GM23338 (cell line): Measurements from ENCODE around the gene DOLK. TPM values are rescaled to one million over a fixed set of nuclear protein-coding genes. Genes with fewer than 3 reads are reported as not detected.

Experiments
- ATAC-seq: fragments of 200-7000 bp; cut with Tn5 transposase; 3 replicates; pipeline ENCODE4 v1.9.1; 2020
- DNase-seq: peaks from one replicate; pipeline ENCODE4 v3.0.0-alpha.2; 2015; ENCODE audit warnings: low spot score
- H2AFZ ChIP-seq: fragments of 200-600 bp; sonication (generic); 2 replicates; pipeline ENCODE4 v1.8.0; 2016; ENCODE audit warnings: antibody characterized with exemption, mild to moderate bottlenecking, moderate library complexity
- H3F3A ChIP-seq: fragments of 200-600 bp; sonication (generic); replicated peaks from 2 replicates; pipeline ENCODE4 v1.8.0; 2017; ENCODE audit warnings: antibody characterized with exemption, mixed run types, low read depth
- H3K27ac ChIP-seq: fragments of 200-600 bp; sonication (generic); 2 replicates; pipeline ENCODE4 v1.6.1; 2016; ENCODE audit warnings: low read depth
- H3K27me3 ChIP-seq: fragments of 200-600 bp; sonication (generic); 2 replicates; pipeline ENCODE4 v1.8.0; 2016; ENCODE audit warnings: mild to moderate bottlenecking, mixed run types, moderate library complexity; ENCODE audit not compliant: insufficient read depth
- H3K36me3 ChIP-seq: fragments of 200-600 bp; sonication (generic); 2 replicates; pipeline ENCODE4 v1.8.0; 2016; ENCODE audit warnings: mild to moderate bottlenecking; ENCODE audit not compliant: insufficient read depth
- H3K4me1 ChIP-seq: fragments of 200-600 bp; sonication (generic); 2 replicates; pipeline ENCODE4 v1.8.0; 2016; ENCODE audit warnings: mild to moderate bottlenecking, moderate library complexity; ENCODE audit not compliant: insufficient read depth
- H3K4me2 ChIP-seq: fragments of 200-600 bp; sonication (generic); 2 replicates; pipeline ENCODE4 v1.7.1; 2017; ENCODE audit warnings: mixed run types
- H3K4me3 ChIP-seq: fragments of 200-600 bp; sonication (generic); 2 replicates; pipeline ENCODE4 v1.6.1; 2016; ENCODE audit warnings: mixed run types
- H3K79me2 ChIP-seq: fragments of 200-600 bp; sonication (generic); replicated peaks from 2 replicates; pipeline ENCODE4 v1.8.0; 2017; ENCODE audit warnings: mild to moderate bottlenecking; ENCODE audit not compliant: insufficient read depth
- H3K9me2 ChIP-seq: fragments of 200-600 bp; sonication (generic); 2 replicates; pipeline ENCODE4 v1.8.0; 2017; ENCODE audit not compliant: insufficient read depth
- H4K20me1 ChIP-seq: fragments of 200-600 bp; sonication (generic); replicated peaks from 2 replicates; pipeline ENCODE4 v1.8.0; 2017; ENCODE audit warnings: mild to moderate bottlenecking; ENCODE audit not compliant: insufficient read depth
- H3K27ac Mint-ChIP-seq: 2 replicates; pipeline ENCODE4 v1.8.0; 2020; ENCODE audit warnings: inconsistent platforms, mild to moderate bottlenecking, moderate library complexity, mixed read lengths
- H3K27me3 Mint-ChIP-seq: 3 replicates; pipeline ENCODE4 v1.8.0; 2022; ENCODE audit warnings: low read depth, mild to moderate bottlenecking, moderate library complexity, mixed read lengths, inconsistent platforms; ENCODE audit not compliant: insufficient read depth, poor library complexity
- H3K36me3 Mint-ChIP-seq: 3 replicates; pipeline ENCODE4 v1.8.0; 2021; ENCODE audit warnings: low read depth, mild to moderate bottlenecking, inconsistent platforms, moderate library complexity, mixed read lengths
- H3K4me1 Mint-ChIP-seq: 3 replicates; pipeline ENCODE4 v1.8.0; 2020; ENCODE audit warnings: mild to moderate bottlenecking, inconsistent platforms, mixed read lengths
- H3K4me3 Mint-ChIP-seq: 3 replicates; pipeline ENCODE4 v1.8.0; 2021; ENCODE audit warnings: moderate library complexity, mild to moderate bottlenecking, inconsistent platforms, mixed read lengths
- H3K9me3 Mint-ChIP-seq: 3 replicates; pipeline ENCODE4 v1.8.0; 2020; ENCODE audit warnings: moderate library complexity, mild to moderate bottlenecking, inconsistent platforms, mixed read lengths
- CREB1 ChIP-seq: fragments of 250-450 bp; sonication (Bioruptor Pico); IDR thresholded peaks from 2 replicates; pipeline ENCODE4 v1.5.0; 2020; ENCODE audit warnings: low read depth, mild to moderate bottlenecking, moderate library complexity
- CTCF ChIP-seq, 2 experiments: fragments of 200-600 bp in 1 of 2; sonication (generic) in 1 of 2; conservative IDR thresholded peaks; 2 replicates each; pipeline versions ENCODE4 v1.5.1 to v1.6.1; 2016 to 2017; ENCODE audit warnings: antibody characterized with exemption in 2 of 2, low read depth in 2 of 2, mild to moderate bottlenecking in 2 of 2, moderate library complexity in 1 of 2
- ETS1 ChIP-seq: IDR thresholded peaks from 2 replicates; pipeline ENCODE4 v1.6.1; 2016; ENCODE audit warnings: antibody characterized with exemption
- EZH2 ChIP-seq: fragments of 200-600 bp; sonication (generic); IDR thresholded peaks from one replicate; pipeline ENCODE4 v1.8.0; 2017; ENCODE audit warnings: antibody characterized with exemption, mild to moderate bottlenecking, low read depth; ENCODE audit not compliant: unreplicated experiment
- EZH2phosphoT487 ChIP-seq: fragments of 200-600 bp; sonication (generic); IDR thresholded peaks from one replicate; pipeline ENCODE4 v1.8.1; 2018; ENCODE audit warnings: antibody characterized with exemption; ENCODE audit not compliant: unreplicated experiment
- JUNB ChIP-seq: IDR thresholded peaks from one replicate; pipeline ENCODE4 v1.6.1; 2016; ENCODE audit warnings: antibody characterized with exemption; ENCODE audit not compliant: unreplicated experiment
- NANOG ChIP-seq: IDR thresholded peaks from 2 replicates; pipeline ENCODE4 v1.6.1; 2016; ENCODE audit warnings: antibody characterized with exemption, borderline replicate concordance
- POLR2AphosphoS5 ChIP-seq: IDR thresholded peaks from 2 replicates; pipeline ENCODE4 v1.6.1; 2016; ENCODE audit warnings: antibody characterized with exemption, low read depth
- STAT1 ChIP-seq: IDR thresholded peaks from one replicate; pipeline ENCODE4 v1.6.1; 2016; ENCODE audit warnings: antibody characterized with exemption; ENCODE audit not compliant: unreplicated experiment
- ZNF114 ChIP-seq: fragments of 250-450 bp; sonication (Bioruptor Pico); IDR thresholded peaks from 2 replicates; pipeline ENCODE4 v1.5.0; 2020; ENCODE audit warnings: mild to moderate bottlenecking, moderate library complexity
- ZNF331 ChIP-seq: fragments of 250-450 bp; sonication (Bioruptor Pico); IDR thresholded peaks from 2 replicates; pipeline ENCODE4 v1.5.0; 2020; ENCODE audit warnings: low read depth, mild to moderate bottlenecking, moderate library complexity
- polyA plus RNA-seq: library from polyadenylated mRNA; unstranded; fragments of >200 nt; fragmentation: Nextera tagmentation; extraction: Ambion mirVana; gene quantifications from 2 replicates; pipeline ENCODE4 v1.2.1, GENCODE V29; 2016
- total RNA-seq: library from RNA; depleted of rRNA; stranded (reverse); fragments of >200 nt; shearing (Covaris generic); gene quantifications from 2 replicates; pipeline ENCODE4 v1.2.3, GENCODE V29; 2014
- TF ChIP-seq, protein P1 (sequence below): IDR thresholded peaks from one replicate; pipeline ENCODE4 v1.6.1; 2018; ENCODE audit warnings: antibody characterized with exemption; ENCODE audit not compliant: unreplicated experiment

The DOLK gene
- total and polyA plus RNA-seq, 2 experiments from 2014 or later = 9.8 to 20.2 TPM

DNA sequence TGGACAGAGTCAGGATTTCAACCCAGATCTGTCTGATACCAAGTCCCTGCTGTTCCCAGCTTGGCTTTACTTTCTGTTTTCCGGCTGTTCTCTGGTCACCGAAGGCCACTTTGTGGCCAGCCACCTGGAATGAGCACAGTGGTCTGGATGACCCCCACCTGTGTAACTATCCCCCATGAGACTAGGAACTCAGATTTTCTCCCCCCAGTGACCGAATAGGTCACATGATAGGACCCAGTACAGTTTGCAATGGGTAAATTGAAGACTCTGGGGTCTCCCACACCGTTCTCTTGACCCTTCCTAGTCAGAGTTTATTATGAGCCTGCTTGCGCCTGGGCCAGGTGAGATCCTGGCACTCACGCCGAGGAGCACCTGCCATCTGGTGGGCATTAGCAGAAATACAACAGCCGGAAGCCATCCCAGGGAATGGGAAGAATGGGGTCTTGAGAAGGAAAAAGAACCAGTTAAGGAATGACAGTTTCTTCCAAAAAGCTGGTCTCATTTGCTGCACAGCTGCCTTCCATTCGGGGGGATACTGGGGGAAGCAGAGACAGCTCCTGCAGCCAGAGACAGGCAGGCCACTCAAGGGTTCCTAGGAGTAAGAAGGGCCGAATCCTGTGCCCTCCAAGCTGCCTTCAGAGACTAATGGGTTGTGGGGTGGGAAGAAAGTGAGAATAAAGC, 19.5 kb downstream of the DOLK start:
- Mint-ChIP-seq H3K36me3 (no peaks in the 10 kb centered on the region), H3K27ac (peak overlapping the region; percentile 58), H3K9me3 (no peaks in the 10 kb centered on the region), H3K4me1 (peaks cover 5% of the 10 kb centered on the region; the same call in 2 of the 3 replicates), H3K4me3 (no peak overlapping the region; the same call in 2 of the 3 replicates), H3K27me3 (peaks cover 10% of the 10 kb centered on the region)
- Histone ChIP-seq H3K79me2 (no peaks in the 10 kb centered on the region), H3K4me2 (0 out of 2 replicates have a peak overlapping the region, but pooled peaks have one; percentile 15), H2AFZ (peak overlapping the region; percentile 97), H3K27me3 (no peaks in the 10 kb centered on the region), H3K4me1 (peaks cover 4% of the 10 kb centered on the region; the same call in 1 of the 2 replicates), H3K27ac (peak overlapping the region; percentile 48; the same call in 1 of the 2 replicates), H3K36me3 (no peaks in the 10 kb centered on the region), H3F3A (peaks cover 14% of the 10 kb centered on the region; the same call in 1 of the 2 replicates), H3K9me2 (no peaks in the 10 kb centered on the region), H4K20me1 (no peaks in the 10 kb centered on the region), H3K4me3 (no peak overlapping the region)
- peak; percentile 94 for ATAC-seq
- DNase-seq = peak; percentile 88
- no peak for TF ChIP-seq STAT1
- peak; percentile 98 for TF ChIP-seq CTCF (conservative IDR thresholded peaks at IDR 0.05; ENCODE audit: low read depth in 2 of 2)
- no peak for TF ChIP-seq NANOG

- Mint-ChIP-seq H3K4me1 (peaks cover 21% of the 10 kb centered on the region; the same call in 2 of the 3 replicates), H3K9me3 (no peaks in the 10 kb centered on the region), H3K36me3 (no peaks in the 10 kb centered on the region), H3K4me3 (0 out of 3 replicates have a peak overlapping the region, but pooled peaks have one; percentile 29), H3K27ac (no peak overlapping the region), H3K27me3 (peaks cover 18% of the 10 kb centered on the region)
- no peak for DNase-seq
- Histone ChIP-seq H3K27me3 (no peaks in the 10 kb centered on the region), H3K4me1 (peaks cover 12% of the 10 kb centered on the region), H2AFZ (no peak overlapping the region), H3K9me2 (no peaks in the 10 kb centered on the region), H3K4me2 (no peak overlapping the region), H3K4me3 (no peak overlapping the region), H3K27ac (no peak overlapping the region), H3K79me2 (no peaks in the 10 kb centered on the region), H3K36me3 (no peaks in the 10 kb centered on the region), H3F3A (peaks cover 19% of the 10 kb centered on the region; the same call in 1 of the 2 replicates), H4K20me1 (no peaks in the 10 kb centered on the region)
- ATAC-seq = no peak
- no peak for TF ChIP-seq ETS1
- TF ChIP-seq CREB1 (CRISPR knock-in tag) = no peak
- no peak for TF ChIP-seq STAT1
- no peak for TF ChIP-seq NANOG
- no peak for TF ChIP-seq POLR2AphosphoS5
- TF ChIP-seq ZNF114 (CRISPR knock-in tag) = no peak
- TF ChIP-seq ZNF331 (CRISPR knock-in tag) = no peak
- TF ChIP-seq EZH2 = no peak
- TF ChIP-seq, protein P1, sequence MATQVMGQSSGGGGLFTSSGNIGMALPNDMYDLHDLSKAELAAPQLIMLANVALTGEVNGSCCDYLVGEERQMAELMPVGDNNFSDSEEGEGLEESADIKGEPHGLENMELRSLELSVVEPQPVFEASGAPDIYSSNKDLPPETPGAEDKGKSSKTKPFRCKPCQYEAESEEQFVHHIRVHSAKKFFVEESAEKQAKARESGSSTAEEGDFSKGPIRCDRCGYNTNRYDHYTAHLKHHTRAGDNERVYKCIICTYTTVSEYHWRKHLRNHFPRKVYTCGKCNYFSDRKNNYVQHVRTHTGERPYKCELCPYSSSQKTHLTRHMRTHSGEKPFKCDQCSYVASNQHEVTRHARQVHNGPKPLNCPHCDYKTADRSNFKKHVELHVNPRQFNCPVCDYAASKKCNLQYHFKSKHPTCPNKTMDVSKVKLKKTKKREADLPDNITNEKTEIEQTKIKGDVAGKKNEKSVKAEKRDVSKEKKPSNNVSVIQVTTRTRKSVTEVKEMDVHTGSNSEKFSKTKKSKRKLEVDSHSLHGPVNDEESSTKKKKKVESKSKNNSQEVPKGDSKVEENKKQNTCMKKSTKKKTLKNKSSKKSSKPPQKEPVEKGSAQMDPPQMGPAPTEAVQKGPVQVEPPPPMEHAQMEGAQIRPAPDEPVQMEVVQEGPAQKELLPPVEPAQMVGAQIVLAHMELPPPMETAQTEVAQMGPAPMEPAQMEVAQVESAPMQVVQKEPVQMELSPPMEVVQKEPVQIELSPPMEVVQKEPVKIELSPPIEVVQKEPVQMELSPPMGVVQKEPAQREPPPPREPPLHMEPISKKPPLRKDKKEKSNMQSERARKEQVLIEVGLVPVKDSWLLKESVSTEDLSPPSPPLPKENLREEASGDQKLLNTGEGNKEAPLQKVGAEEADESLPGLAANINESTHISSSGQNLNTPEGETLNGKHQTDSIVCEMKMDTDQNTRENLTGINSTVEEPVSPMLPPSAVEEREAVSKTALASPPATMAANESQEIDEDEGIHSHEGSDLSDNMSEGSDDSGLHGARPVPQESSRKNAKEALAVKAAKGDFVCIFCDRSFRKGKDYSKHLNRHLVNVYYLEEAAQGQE = no peak
- no peak for TF ChIP-seq EZH2phosphoT487
- no peak for TF ChIP-seq JUNB
Measured at GRCh38 chr9:128923493-128923883, 23.9 kb downstream of the DOLK start.
